Suprapubic skin (tissue), 4 donors: Measurements from ENCODE around the gene KDM4B.

Source experiments
- POLR2A ChIP-seq, 2 donors: fragments of 450-650 bp; IDR thresholded peaks; one replicate each; pipeline ENCODE4 v1.6.1; 2017; ENCODE audit warnings: antibody characterized with exemption in 2 of 2, mild to moderate bottlenecking in 2 of 2, moderate library complexity in 2 of 2
- POLR2AphosphoS5 ChIP-seq, 3 donors: sonication (generic); formaldehyde crosslinking; IDR thresholded peaks; one replicate each; pipeline ENCODE4 v1.6.1; 2017; ENCODE audit warnings: antibody characterized with exemption in 3 of 3
- TF ChIP-seq, protein P1 (sequence below), 2 donors: fragments of 200-600 bp in 1 of 2; fragments of 450-650 bp in 1 of 2; sonication (generic) in 1 of 2; IDR thresholded peaks; one replicate each; pipeline ENCODE4 v1.5.1; 2016 to 2019; ENCODE audit warnings: antibody characterized with exemption in 2 of 2, mild to moderate bottlenecking in 1 of 2, moderate library complexity in 1 of 2

DNA sequence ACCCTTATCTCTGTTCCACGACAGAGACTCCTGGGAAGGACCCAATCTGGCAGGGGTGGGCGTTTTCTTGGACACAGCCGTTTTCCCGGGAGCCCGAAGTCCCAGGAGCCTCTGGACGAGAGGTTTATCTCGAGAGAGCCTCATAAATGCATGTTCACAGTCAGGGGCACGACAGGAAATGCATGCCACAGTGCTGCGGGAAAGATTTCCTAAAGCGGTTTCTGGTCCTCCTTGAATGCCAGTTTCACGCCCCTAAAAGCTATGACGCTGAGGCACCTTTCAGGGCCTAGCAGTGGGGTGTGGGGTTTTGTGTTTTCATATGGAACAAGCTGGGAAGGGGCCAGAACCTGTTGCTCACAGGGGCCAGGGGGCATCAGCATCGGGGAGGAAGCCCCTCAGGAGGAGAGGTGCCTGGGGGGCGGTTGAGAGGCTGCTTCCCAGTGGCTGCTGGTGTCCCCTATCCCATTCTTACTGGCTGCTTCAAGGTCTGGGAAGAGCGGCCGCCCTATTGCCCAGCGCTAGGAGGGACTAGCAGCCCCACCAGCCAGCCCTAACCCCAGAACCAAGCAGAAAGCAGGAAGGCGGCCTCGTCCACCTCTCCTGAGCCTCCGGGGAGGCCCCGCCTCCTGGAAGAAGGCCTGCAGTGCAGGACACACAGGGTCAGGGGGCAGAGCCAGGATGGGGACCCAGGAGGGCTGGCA is 157.0 kb downstream of the KDM4B start:
- TF ChIP-seq, protein P1, sequence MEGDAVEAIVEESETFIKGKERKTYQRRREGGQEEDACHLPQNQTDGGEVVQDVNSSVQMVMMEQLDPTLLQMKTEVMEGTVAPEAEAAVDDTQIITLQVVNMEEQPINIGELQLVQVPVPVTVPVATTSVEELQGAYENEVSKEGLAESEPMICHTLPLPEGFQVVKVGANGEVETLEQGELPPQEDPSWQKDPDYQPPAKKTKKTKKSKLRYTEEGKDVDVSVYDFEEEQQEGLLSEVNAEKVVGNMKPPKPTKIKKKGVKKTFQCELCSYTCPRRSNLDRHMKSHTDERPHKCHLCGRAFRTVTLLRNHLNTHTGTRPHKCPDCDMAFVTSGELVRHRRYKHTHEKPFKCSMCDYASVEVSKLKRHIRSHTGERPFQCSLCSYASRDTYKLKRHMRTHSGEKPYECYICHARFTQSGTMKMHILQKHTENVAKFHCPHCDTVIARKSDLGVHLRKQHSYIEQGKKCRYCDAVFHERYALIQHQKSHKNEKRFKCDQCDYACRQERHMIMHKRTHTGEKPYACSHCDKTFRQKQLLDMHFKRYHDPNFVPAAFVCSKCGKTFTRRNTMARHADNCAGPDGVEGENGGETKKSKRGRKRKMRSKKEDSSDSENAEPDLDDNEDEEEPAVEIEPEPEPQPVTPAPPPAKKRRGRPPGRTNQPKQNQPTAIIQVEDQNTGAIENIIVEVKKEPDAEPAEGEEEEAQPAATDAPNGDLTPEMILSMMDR (IDR thresholded peaks at IDR 0.05): no peak
- TF ChIP-seq POLR2AphosphoS5 (IDR thresholded peaks at IDR 0.05) (no peak), POLR2A (IDR thresholded peaks at IDR 0.05) (no peak)
